HG03520 (cell line): ENCODE data around the gene PPP4R3B.
"Not testable (repeated sequence)": the region's sequence is repeated elsewhere in the genome, so short reads cannot be mapped to it uniquely, and the experiment has no call there.

Experiments
- ATAC-seq: cut with Tn5 transposase; IDR thresholded peaks from one replicate; pipeline ENCODE4 v1.9.1; 2021; ENCODE audit warnings: mild to moderate bottlenecking, moderate library complexity; ENCODE audit not compliant: unreplicated experiment

The PPP4R3B gene

GRCh38 chr2:55596795-55597194, 20.6 kb downstream of the PPP4R3B start:
- ATAC-seq, result not testable (repeated sequence)

- no peak for ATAC-seq
Measured at GRCh38 chr2:55595536-55595935, 21.9 kb downstream of the PPP4R3B start.

- ATAC-seq, result no peak
Measured at GRCh38 chr2:55592130-55592529, 25.3 kb downstream of the PPP4R3B start.

- peak; percentile 81 for ATAC-seq
Measured at GRCh38 chr2:55590810-55591440, 26.5 kb downstream of the PPP4R3B start.

- no peak for ATAC-seq
Measured at GRCh38 chr2:55585451-55586080, 31.9 kb downstream of the PPP4R3B start.

- ATAC-seq, result no peak
Measured at GRCh38 chr2:55581874-55582547, 35.4 kb downstream of the PPP4R3B start.

- no peak for ATAC-seq
Measured at GRCh38 chr2:55581435-55581834, 36.0 kb downstream of the PPP4R3B start.

- not testable (repeated sequence) for ATAC-seq
Measured at GRCh38 chr2:55569002-55569401, 48.4 kb downstream of the PPP4R3B start.

- no peak for ATAC-seq
Measured at GRCh38 chr2:55567298-55567697, 50.1 kb downstream of the PPP4R3B start.

- no peak for ATAC-seq
Measured at GRCh38 chr2:55565613-55566012, 51.8 kb downstream of the PPP4R3B start.

- no peak for ATAC-seq
Measured at GRCh38 chr2:55560855-55561254, 56.6 kb downstream of the PPP4R3B start.

- no peak for ATAC-seq
Measured at GRCh38 chr2:55556809-55557208, 60.6 kb downstream of the PPP4R3B start.

- ATAC-seq, result no peak
Measured at GRCh38 chr2:55555977-55556376, 61.4 kb downstream of the PPP4R3B start.

GRCh38 chr2:55553321-55553720, 64.1 kb downstream of the PPP4R3B start:
- no peak for ATAC-seq

GRCh38 chr2:55550368-55551102, 66.9 kb downstream of the PPP4R3B start:
- no peak for ATAC-seq

- ATAC-seq, result not testable (repeated sequence)
Measured at GRCh38 chr2:55547679-55548078, 69.7 kb downstream of the PPP4R3B start.

- ATAC-seq, result no peak
Measured at GRCh38 chr2:55547001-55547400, 70.4 kb downstream of the PPP4R3B start.

GRCh38 chr2:55530539-55531081, 86.8 kb downstream of the PPP4R3B start:
- no peak for ATAC-seq

- no peak for ATAC-seq
Measured at GRCh38 chr2:55526174-55526573, 91.2 kb downstream of the PPP4R3B start.

- no peak for ATAC-seq
Measured at GRCh38 chr2:55524884-55525437, 92.5 kb downstream of the PPP4R3B start.
